HEK293T (cell line): ENCODE measurements around the gene PANX1.

Experiments used
- CTCF ChIA-PET: fragments of 350-600 bp; formaldehyde crosslinking; extraction: SDS; loops from one replicate; lab custom pipeline; 2021; ENCODE audit warnings: antibody characterized with exemption, inconsistent platforms; lab: Yijun Ruan, JAX
- POLR2A ChIA-PET: fragments of 350-600 bp; formaldehyde crosslinking; extraction: SDS; loops from one replicate; lab custom pipeline; 2020; ENCODE audit warnings: antibody characterized with exemption, inconsistent platforms; lab: Yijun Ruan, JAX
- DNase-seq: peaks from one replicate; pipeline ENCODE4 v3.0.0; 2012; ENCODE audit warnings: mixed read lengths; ENCODE audit errors: extremely low spot score
- ARNT ChIP-seq: fragments of 450-650 bp; IDR thresholded peaks from 2 replicates; pipeline ENCODE4 v1.6.1; 2017; ENCODE audit warnings: mild to moderate bottlenecking
- BHLHE40 ChIP-seq: fragments of 450-650 bp; IDR thresholded peaks from 2 replicates; pipeline ENCODE4 v1.6.1; 2016; ENCODE audit warnings: mild to moderate bottlenecking, moderate library complexity, borderline replicate concordance
- CTBP1 ChIP-seq: fragments of 450-650 bp; IDR thresholded peaks from 2 replicates; pipeline ENCODE4 v1.6.1; 2016; ENCODE audit warnings: borderline replicate concordance
- ELF4 ChIP-seq: fragments of 450-650 bp; IDR thresholded peaks from 2 replicates; pipeline ENCODE4 v1.6.1; 2017; ENCODE audit warnings: antibody characterized with exemption
- FOXA1 ChIP-seq: fragments of 450-650 bp; IDR thresholded peaks from 2 replicates; pipeline ENCODE4 v1.6.1; 2016; ENCODE audit warnings: mild to moderate bottlenecking
- FOXK2 ChIP-seq: fragments of 450-650 bp; IDR thresholded peaks from 2 replicates; pipeline ENCODE4 v1.6.1; 2016; ENCODE audit warnings: mild to moderate bottlenecking
- FOXM1 ChIP-seq: fragments of 450-650 bp; IDR thresholded peaks from 2 replicates; pipeline ENCODE4 v1.6.1; 2017; ENCODE audit warnings: mild to moderate bottlenecking, borderline replicate concordance
- HDGF ChIP-seq: fragments of 450-650 bp; IDR thresholded peaks from 2 replicates; pipeline ENCODE4 v1.6.1; 2017; ENCODE audit warnings: antibody characterized with exemption, borderline replicate concordance
- L3MBTL2 ChIP-seq: fragments of 450-650 bp; conservative IDR thresholded peaks from 2 replicates; pipeline ENCODE4 v1.6.1; 2016; ENCODE audit warnings: mild to moderate bottlenecking
- LEF1 ChIP-seq: fragments of 450-650 bp; IDR thresholded peaks from 2 replicates; pipeline ENCODE4 v1.6.1; 2017; ENCODE audit warnings: mild to moderate bottlenecking, borderline replicate concordance
- NFRKB ChIP-seq: fragments of 450-650 bp; IDR thresholded peaks from 2 replicates; pipeline ENCODE4 v1.6.1; 2016; ENCODE audit warnings: mild to moderate bottlenecking, moderate library complexity
- PKNOX1 ChIP-seq: fragments of 450-650 bp; IDR thresholded peaks from 2 replicates; pipeline ENCODE4 v1.6.1; 2016
- SP1 ChIP-seq: fragments of 450-650 bp; IDR thresholded peaks from 2 replicates; pipeline ENCODE4 v1.6.1; 2017
- SUZ12 ChIP-seq: fragments of 450-650 bp; IDR thresholded peaks from 2 replicates; pipeline ENCODE4 v1.6.1; 2016; ENCODE audit warnings: mild to moderate bottlenecking
- TARDBP ChIP-seq: fragments of 450-650 bp; IDR thresholded peaks from 2 replicates; pipeline ENCODE4 v1.6.1; 2016
- ZNF384 ChIP-seq: fragments of 450-650 bp; IDR thresholded peaks from 2 replicates; pipeline ENCODE4 v1.6.1; 2016

PANX1 gene

GRCh38 chr11:94140154-94140655 lies 11.6 kb downstream of the PANX1 start:
- no peak for DNase-seq
- CTCF ChIA-PET: no interaction called here
- TF ChIP-seq BHLHE40: no peak
- no peak for TF ChIP-seq FOXK2
- TF ChIP-seq CTBP1: no peak
- POLR2A ChIA-PET: interaction anchor here (0.8 kb wide), 1 partner anchor 11 kb away, joined by 5 read pairs; the partner anchor contains the start of gene PANX1

- CTCF ChIA-PET: interaction anchor here (1.2 kb wide), 1 partner anchor 247 kb away, joined by 4 read pairs; no protein-coding TSS in a partner anchor
- POLR2A ChIA-PET: interaction anchor here (1.1 to 2.0 kb wide), 2 partner anchors 12 to 13 kb away, joined by 5 to 7 read pairs; partner anchors contain the start of gene PANX1
- no peak for DNase-seq
- TF ChIP-seq CTBP1 (no peak), FOXA1 (no peak), SUZ12 (no peak), L3MBTL2 (no peak), ELF4 (no peak), ZNF384 (no peak), PKNOX1 (no peak)
Observed at GRCh38 chr11:94141511-94142307, 13.1 kb downstream of the PANX1 start.

DNA sequence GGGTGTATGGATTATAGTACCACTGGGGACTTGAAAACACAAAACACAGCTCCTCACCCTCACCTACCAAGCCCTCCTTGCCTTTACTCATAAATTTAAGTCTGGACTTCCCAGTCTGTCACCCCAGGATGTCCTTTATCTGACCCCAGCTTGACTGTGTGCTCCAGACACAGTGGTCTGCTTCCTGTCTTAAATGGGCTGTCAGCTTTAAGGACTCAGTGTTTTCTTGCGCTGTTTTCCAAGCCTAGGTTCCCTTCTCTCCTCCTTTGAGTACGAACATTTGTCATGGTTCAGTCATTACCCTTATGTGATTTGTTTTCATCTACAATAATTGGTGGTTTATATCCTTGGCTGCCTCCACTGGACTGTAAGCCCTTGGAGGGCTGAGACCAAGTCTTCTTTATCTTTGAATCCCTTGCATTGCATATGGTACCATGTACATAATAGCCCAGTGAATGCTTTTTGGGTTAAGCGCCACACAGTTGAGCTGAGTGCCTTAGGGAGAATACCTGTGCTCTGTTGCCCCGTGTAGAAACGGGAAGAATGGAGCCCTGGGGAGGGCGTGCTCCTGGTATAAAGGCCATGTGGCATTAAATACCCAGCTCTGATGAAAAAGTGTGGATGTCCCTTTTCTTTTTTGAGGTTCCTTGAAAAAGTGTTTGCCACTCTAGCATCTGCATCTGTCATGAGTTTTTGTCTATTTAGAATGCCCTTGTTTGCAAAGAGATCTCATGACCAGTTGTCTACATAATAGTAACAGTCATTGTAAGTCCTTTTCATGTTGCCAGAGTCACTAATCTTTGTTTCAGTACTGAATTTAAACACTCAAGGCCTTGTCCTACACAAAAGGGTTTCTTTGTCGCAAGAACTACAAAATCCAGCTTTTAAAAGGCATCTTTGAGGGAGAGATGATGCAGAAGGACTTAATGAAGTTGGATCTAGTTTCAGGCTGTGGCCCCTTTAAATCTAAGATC lies 14.0 kb downstream of the PANX1 start:
- DNase-seq: no peak
- ChIA-PET CTCF (no interaction called here), POLR2A (interaction anchor here (1.1 to 2.0 kb wide), 2 partner anchors 13 to 14 kb away, joined by 5 to 7 read pairs; partner anchors contain the start of gene PANX1)
- TF ChIP-seq HDGF (no peak), SP1 (no peak), LEF1 (no peak), SUZ12 (no peak), CTBP1 (no peak), ELF4 (no peak), BHLHE40 (no peak), ZNF384 (no peak), NFRKB (no peak), PKNOX1 (no peak), FOXA1 (no peak)

DNA sequence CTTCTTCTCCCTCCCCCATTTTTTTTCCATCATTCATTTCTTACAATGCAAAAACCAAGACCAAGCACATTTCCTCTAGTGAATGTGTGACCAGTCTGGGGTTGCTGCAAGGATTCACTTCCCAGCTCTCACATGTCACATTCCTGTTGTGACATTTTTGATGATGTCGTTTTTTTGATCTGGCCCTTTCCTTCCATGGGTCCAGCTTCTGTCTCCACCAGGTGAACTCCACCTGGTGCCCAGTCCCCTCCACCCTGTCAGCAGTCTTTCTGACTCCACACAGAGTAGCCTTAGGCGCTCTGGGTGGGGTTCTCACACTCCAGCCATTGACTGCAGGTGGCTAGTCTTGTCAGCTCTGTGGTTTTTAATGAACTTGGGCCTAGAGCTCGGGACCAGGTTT lies 15.6 kb downstream of the PANX1 start:
- no peak for TF ChIP-seq TARDBP
- no peak for TF ChIP-seq L3MBTL2
- TF ChIP-seq SP1: no peak
- TF ChIP-seq CTBP1: no peak
- no peak for TF ChIP-seq SUZ12
- TF ChIP-seq ZNF384: no peak
- no peak for TF ChIP-seq LEF1
- TF ChIP-seq ELF4: no peak
- no peak for TF ChIP-seq FOXM1
- TF ChIP-seq ARNT: no peak
- no peak for TF ChIP-seq HDGF
- no peak for TF ChIP-seq NFRKB
- no peak for TF ChIP-seq FOXA1
- TF ChIP-seq BHLHE40: no peak
- ChIA-PET POLR2A (interaction anchor here (1.6 kb wide), 1 partner anchor 15 kb away, joined by 7 read pairs; the partner anchor contains the start of gene PANX1), CTCF (no interaction called here)
- DNase-seq: no peak

DNA sequence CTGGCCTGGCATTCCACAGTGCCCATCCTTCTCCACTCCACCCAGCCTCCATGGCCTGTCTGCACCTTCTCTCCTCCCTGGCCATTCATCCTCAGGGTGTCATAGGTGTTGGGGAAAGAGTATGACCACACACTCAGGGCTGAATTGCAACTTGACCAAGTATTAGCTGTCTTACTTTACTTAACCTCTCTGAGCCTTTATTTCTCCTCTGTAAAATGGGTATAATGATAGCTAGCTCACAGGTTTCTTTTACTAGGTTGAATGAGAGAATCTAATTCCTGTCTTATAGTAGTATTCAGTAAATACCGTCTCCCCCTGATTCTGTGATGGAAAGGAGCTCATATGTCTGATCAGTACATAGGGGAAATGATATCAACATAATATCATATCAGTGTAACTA lies 16.0 kb downstream of the PANX1 start:
- ChIA-PET POLR2A (interaction anchor here (1.6 kb wide), 1 partner anchor 16 kb away, joined by 7 read pairs; the partner anchor contains the start of gene PANX1), CTCF (no interaction called here)
- TF ChIP-seq FOXM1: no peak
- no peak for TF ChIP-seq ZNF384
- no peak for TF ChIP-seq TARDBP
- no peak for TF ChIP-seq CTBP1
- no peak for TF ChIP-seq FOXA1
- TF ChIP-seq ARNT: no peak
- no peak for TF ChIP-seq PKNOX1
- DNase-seq: no peak

DNA sequence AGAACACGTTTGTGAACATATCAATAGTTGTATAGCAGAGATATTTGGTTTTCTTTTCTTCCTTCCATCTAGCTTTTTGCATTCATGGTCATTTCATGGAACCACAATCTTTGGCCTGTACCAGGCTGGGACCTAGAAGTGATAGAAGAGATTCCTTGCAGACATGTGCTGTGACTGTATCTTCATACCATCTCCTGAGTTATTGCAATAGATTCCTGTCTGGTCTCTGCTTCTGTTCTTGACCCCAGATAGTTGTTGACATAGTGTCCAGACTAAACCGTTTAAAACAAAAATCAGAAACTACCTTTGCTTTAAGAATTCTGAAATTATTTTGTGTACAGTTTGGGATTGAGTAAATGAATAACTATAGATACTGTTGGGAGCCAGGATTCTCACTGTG lies 16.8 kb downstream of the PANX1 start:
- ChIA-PET POLR2A (interaction anchor here (1.6 kb wide), 1 partner anchor 16 kb away, joined by 7 read pairs; the partner anchor contains the start of gene PANX1), CTCF (no interaction called here)
- TF ChIP-seq TARDBP: no peak
- TF ChIP-seq NFRKB: no peak
- TF ChIP-seq BHLHE40: no peak
- no peak for TF ChIP-seq LEF1
- TF ChIP-seq FOXM1: no peak
- no peak for TF ChIP-seq FOXK2
- TF ChIP-seq ARNT: no peak
- DNase-seq: no peak
